Ishikawa (cell line): ENCODE data around the gene ZSCAN16.

Experiments
- EP300 ChIP-seq: IDR thresholded peaks from 2 replicates; pipeline ENCODE4 v1.6.1; 2012; ENCODE audit warnings: borderline replicate concordance
- RAD21 ChIP-seq: IDR thresholded peaks from 2 replicates; pipeline ENCODE4 v1.6.1; 2012; ENCODE audit warnings: low read depth
- TF ChIP-seq, protein P1 (sequence below): IDR thresholded peaks from 2 replicates; pipeline ENCODE4 v1.6.1; 2012; ENCODE audit warnings: low read depth, mild to moderate bottlenecking

DNA sequence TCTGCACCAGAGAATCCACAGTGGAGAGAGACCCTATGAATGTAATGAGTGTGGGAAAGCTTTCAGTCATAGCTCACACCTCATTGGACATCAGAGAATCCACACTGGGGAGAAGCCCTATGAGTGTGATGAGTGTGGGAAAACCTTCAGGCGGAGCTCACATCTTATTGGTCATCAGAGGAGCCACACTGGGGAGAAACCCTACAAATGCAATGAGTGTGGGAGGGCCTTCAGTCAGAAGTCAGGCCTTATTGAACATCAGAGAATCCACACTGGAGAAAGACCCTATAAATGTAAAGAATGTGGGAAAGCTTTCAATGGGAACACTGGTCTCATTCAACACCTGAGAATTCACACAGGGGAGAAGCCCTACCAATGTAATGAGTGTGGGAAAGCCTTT is 29.1 kb downstream of the ZSCAN16 start:
- TF ChIP-seq EP300 (no peak), RAD21 (no peak)
- TF ChIP-seq, protein P1, sequence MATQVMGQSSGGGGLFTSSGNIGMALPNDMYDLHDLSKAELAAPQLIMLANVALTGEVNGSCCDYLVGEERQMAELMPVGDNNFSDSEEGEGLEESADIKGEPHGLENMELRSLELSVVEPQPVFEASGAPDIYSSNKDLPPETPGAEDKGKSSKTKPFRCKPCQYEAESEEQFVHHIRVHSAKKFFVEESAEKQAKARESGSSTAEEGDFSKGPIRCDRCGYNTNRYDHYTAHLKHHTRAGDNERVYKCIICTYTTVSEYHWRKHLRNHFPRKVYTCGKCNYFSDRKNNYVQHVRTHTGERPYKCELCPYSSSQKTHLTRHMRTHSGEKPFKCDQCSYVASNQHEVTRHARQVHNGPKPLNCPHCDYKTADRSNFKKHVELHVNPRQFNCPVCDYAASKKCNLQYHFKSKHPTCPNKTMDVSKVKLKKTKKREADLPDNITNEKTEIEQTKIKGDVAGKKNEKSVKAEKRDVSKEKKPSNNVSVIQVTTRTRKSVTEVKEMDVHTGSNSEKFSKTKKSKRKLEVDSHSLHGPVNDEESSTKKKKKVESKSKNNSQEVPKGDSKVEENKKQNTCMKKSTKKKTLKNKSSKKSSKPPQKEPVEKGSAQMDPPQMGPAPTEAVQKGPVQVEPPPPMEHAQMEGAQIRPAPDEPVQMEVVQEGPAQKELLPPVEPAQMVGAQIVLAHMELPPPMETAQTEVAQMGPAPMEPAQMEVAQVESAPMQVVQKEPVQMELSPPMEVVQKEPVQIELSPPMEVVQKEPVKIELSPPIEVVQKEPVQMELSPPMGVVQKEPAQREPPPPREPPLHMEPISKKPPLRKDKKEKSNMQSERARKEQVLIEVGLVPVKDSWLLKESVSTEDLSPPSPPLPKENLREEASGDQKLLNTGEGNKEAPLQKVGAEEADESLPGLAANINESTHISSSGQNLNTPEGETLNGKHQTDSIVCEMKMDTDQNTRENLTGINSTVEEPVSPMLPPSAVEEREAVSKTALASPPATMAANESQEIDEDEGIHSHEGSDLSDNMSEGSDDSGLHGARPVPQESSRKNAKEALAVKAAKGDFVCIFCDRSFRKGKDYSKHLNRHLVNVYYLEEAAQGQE: no peak
